Nephron progenitor cell (in vitro differentiated cells): ENCODE measurements around the gene TXNDC16.

Source experiments
- DNase-seq: peaks from one replicate; pipeline ENCODE4 v3.0.0; 2021
- H3K27ac Mint-ChIP-seq: 2 replicates; pipeline ENCODE4 v1.8.0; 2021; ENCODE audit warnings: mild to moderate bottlenecking, moderate library complexity, mixed read lengths
- H3K27me3 Mint-ChIP-seq: 2 replicates; pipeline ENCODE4 v1.8.0; 2021; ENCODE audit warnings: mild to moderate bottlenecking, low read depth, mixed read lengths; ENCODE audit not compliant: poor library complexity
- H3K36me3 Mint-ChIP-seq: 2 replicates; pipeline ENCODE4 v1.8.0; 2021; ENCODE audit warnings: low read depth, mixed read lengths
- H3K4me1 Mint-ChIP-seq: 2 replicates; pipeline ENCODE4 v1.8.0; 2021; ENCODE audit warnings: mixed read lengths
- H3K4me3 Mint-ChIP-seq: 2 replicates; pipeline ENCODE4 v1.8.0; 2021; ENCODE audit warnings: mild to moderate bottlenecking, moderate library complexity, mixed read lengths
- H3K9me3 Mint-ChIP-seq: 2 replicates; pipeline ENCODE4 v1.8.0; 2021; ENCODE audit warnings: mild to moderate bottlenecking, moderate library complexity, mixed read lengths
- TF ChIP-seq, protein P1 (sequence below): fragments of 200-600 bp; sonication (generic); IDR thresholded peaks from 2 replicates; pipeline ENCODE4 v1.5.0; 2021; ENCODE audit warnings: antibody characterized with exemption

Gene TXNDC16

DNA sequence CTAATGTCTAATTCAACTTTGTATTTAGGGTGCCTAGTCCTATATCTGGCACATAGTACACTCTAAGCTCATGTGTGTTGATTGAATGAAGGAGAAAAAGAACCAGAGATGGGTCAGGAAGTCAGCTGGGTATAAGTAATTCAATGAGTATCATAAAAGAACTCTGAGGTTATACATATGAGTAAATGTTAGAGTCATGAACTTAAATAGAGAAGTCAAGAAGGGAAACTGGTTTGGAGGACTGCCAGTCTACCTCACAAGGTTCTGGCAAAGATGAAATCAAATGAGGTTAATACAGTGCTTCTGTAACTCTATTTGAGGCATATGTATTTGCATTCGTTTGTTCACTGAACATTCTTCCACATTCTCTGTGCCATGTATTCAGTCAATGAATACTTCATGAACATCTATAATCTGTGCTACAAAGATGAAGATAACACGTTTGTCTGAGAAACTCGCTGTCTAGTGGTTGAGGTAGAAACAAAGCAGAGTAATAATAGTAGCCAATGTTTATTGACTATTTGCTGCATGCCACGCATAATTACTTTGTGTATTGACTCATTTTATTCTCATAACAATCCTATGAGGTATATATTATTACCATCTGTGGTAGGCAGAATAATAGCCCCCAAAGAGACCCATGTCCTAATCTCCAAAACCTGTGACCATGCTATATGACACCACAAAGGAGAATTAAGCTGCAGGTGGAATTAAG, 149.3 kb downstream of the TXNDC16 start:
- Mint-ChIP-seq H3K27ac (no peak overlapping the region), H3K4me1 (peaks cover 26% of the 10 kb centered on the region), H3K9me3 (peaks cover 5% of the 10 kb centered on the region), H3K27me3 (no peaks in the 10 kb centered on the region), H3K36me3 (no peaks in the 10 kb centered on the region), H3K4me3 (no peak overlapping the region)
- TF ChIP-seq, protein P1, sequence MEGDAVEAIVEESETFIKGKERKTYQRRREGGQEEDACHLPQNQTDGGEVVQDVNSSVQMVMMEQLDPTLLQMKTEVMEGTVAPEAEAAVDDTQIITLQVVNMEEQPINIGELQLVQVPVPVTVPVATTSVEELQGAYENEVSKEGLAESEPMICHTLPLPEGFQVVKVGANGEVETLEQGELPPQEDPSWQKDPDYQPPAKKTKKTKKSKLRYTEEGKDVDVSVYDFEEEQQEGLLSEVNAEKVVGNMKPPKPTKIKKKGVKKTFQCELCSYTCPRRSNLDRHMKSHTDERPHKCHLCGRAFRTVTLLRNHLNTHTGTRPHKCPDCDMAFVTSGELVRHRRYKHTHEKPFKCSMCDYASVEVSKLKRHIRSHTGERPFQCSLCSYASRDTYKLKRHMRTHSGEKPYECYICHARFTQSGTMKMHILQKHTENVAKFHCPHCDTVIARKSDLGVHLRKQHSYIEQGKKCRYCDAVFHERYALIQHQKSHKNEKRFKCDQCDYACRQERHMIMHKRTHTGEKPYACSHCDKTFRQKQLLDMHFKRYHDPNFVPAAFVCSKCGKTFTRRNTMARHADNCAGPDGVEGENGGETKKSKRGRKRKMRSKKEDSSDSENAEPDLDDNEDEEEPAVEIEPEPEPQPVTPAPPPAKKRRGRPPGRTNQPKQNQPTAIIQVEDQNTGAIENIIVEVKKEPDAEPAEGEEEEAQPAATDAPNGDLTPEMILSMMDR = no peak
- DNase-seq = no peak

DNA sequence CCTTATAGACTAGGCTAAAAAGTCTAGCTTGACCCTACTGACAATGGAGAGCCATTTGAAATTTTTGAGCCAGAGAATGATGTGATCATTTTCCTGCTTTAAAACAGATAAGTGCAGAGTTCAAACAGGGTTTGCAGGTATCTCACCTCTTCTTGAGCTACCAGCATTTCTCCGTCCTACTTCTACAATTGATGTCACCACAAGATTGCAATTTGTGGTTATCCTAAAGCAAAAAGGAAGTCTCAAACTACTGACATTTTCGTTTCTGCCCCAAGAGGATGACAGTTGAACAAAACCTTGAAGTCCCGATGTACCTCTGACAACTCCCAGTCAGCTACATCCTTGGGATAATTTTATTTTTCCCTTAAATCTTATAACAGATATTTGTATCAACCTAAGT, 151.5 kb downstream of the TXNDC16 start:
- no peaks in the 10 kb centered on the region for H3K27me3 Mint-ChIP-seq
- H3K4me1 Mint-ChIP-seq = peaks cover 28% of the 10 kb centered on the region
- H3K36me3 Mint-ChIP-seq = peaks cover 4% of the 10 kb centered on the region
- TF ChIP-seq, protein P1 = no peak
- DNase-seq = no peak
- no peak overlapping the region for H3K4me3 Mint-ChIP-seq
- H3K9me3 Mint-ChIP-seq = peaks cover 18% of the 10 kb centered on the region
- H3K27ac Mint-ChIP-seq = no peak overlapping the region

DNA sequence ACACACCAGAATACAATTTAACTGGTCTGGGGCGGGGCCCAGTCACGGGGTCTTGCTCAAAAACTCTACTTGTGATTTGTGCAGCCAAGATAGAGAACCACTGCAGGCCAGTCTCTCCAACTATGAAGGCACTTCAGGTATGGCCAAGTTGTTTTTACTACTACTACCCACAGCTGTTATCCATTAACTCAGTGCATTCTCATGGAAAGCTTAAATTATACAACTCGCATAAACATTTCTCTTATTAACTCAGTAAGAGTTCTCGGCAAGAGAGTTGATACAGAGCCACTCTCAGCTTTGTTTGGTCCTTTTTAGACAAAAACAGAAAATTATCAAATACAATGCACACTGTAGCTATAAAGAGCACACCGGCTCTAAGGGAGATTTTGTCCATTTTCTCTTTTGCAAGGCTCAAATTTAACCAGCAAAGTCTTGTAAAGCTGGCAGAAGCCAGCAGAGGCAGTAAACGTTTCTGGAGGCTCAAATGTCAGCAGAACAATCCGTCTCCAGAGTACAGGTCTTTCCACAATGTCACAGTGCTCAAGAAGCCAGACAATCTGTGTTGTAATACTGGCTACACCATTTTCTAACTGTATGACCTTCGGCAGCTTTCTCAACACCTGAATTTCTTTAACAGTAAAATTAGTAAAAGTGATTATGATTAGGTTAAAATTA, 152.2 kb downstream of the TXNDC16 start:
- DNase-seq = no peak
- H3K27ac Mint-ChIP-seq = peak overlapping the region; percentile 33
- H3K4me3 Mint-ChIP-seq = peak overlapping the region; percentile 1
- peaks cover 19% of the 10 kb centered on the region for H3K9me3 Mint-ChIP-seq
- no peaks in the 10 kb centered on the region for H3K27me3 Mint-ChIP-seq
- peaks cover 28% of the 10 kb centered on the region for H3K4me1 Mint-ChIP-seq
- peaks cover 4% of the 10 kb centered on the region for H3K36me3 Mint-ChIP-seq
- TF ChIP-seq, protein P1 = peak; percentile 11

DNA sequence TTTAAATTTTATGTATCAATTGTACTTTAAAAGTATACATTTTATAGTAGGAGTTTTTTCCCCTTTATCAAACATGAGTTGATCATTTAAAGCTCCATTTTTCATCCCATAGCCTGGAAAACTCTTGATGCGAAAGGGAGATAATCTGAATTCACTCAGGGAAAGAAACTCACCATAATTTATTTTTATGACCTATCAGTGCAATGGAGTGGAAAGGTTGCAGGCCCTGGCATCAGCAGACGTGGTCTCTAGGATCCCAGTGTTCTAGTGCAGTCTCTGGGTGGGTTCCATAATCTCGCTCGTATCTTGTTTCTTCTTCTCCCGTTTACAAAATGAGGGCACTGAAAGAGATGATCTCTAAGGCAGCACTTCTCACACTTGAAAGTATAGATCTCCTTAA, 153.2 kb downstream of the TXNDC16 start:
- H3K27me3 Mint-ChIP-seq = no peaks in the 10 kb centered on the region
- peaks cover 22% of the 10 kb centered on the region for H3K9me3 Mint-ChIP-seq
- H3K4me3 Mint-ChIP-seq = no peak overlapping the region
- H3K4me1 Mint-ChIP-seq = peaks cover 28% of the 10 kb centered on the region
- TF ChIP-seq, protein P1 = no peak
- peak overlapping the region; percentile 89 for H3K27ac Mint-ChIP-seq
- peaks cover 4% of the 10 kb centered on the region for H3K36me3 Mint-ChIP-seq
- peak; percentile 15 for DNase-seq

DNA sequence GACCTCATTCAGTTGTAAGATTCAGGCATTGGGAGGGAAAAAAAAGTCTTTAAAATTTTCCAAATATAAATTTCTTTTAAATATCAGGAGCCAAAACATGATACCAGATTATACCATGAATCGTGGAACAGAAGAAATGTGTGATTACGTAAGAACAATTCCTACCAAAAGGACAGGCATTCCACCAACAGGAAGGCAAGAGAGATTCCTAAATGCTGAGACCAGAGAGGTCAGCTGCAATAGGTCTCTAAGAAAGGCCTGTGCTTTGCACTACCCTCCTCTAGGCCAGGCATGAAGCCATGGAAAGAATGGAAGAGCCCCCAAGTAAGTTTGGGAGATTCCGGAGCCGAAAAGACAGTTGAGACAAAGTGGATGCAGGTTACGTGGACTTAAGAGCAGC, 154.5 kb downstream of the TXNDC16 start:
- Mint-ChIP-seq H3K9me3 (peaks cover 22% of the 10 kb centered on the region), H3K4me3 (no peak overlapping the region), H3K27me3 (peaks cover 5% of the 10 kb centered on the region), H3K36me3 (peaks cover 4% of the 10 kb centered on the region), H3K4me1 (peaks cover 28% of the 10 kb centered on the region), H3K27ac (no peak overlapping the region)
- TF ChIP-seq, protein P1 = no peak
- DNase-seq = no peak
